RWPE2 (cell line): Measurements from ENCODE around the gene MS4A8.

Source experiments
- ATAC-seq: fragments of 200-7000 bp; cut with Tn5 transposase; 3 replicates; pipeline ENCODE4 v1.9.1; 2021; ENCODE audit warnings: low read depth
- DNase-seq: peaks from one replicate; pipeline ENCODE4 v3.0.0-alpha.2; 2020; ENCODE audit warnings: low spot score
- H3K27ac ChIP-seq: fragments of 450-650 bp; 2 replicates; pipeline ENCODE4 v1.5.1; 2017; ENCODE audit warnings: mild to moderate bottlenecking; ENCODE audit not compliant: poor library complexity, severe bottlenecking
- H3K27me3 ChIP-seq: fragments of 250-450 bp; sonication (Bioruptor Pico); 2 replicates; pipeline ENCODE4 v1.5.1; 2021; ENCODE audit warnings: mild to moderate bottlenecking, moderate library complexity; ENCODE audit not compliant: insufficient read depth, poor library complexity, severe bottlenecking
- H3K36me3 ChIP-seq: fragments of 250-450 bp; sonication (Bioruptor Pico); 2 replicates; pipeline ENCODE4 v1.5.1; 2020; ENCODE audit warnings: low read depth, mild to moderate bottlenecking, moderate library complexity
- H3K4me1 ChIP-seq: fragments of 250-450 bp; sonication (Bioruptor Pico); 2 replicates; pipeline ENCODE4 v1.5.1; 2021; ENCODE audit warnings: mild to moderate bottlenecking, moderate library complexity; ENCODE audit not compliant: insufficient read depth, poor library complexity, severe bottlenecking
- H3K4me3 ChIP-seq: fragments of 250-450 bp; sonication (Bioruptor Pico); 2 replicates; pipeline ENCODE4 v1.5.1; 2021; ENCODE audit warnings: mild to moderate bottlenecking, moderate library complexity; ENCODE audit not compliant: severe bottlenecking
- H3K9me3 ChIP-seq: fragments of 250-450 bp; sonication (Bioruptor Pico); 2 replicates; pipeline ENCODE4 v1.5.1; 2021; ENCODE audit warnings: mild to moderate bottlenecking, moderate library complexity; ENCODE audit not compliant: severe bottlenecking
- CTCF ChIP-seq: fragments of 450-650 bp; IDR thresholded peaks from one replicate; pipeline ENCODE4 v1.5.1; 2017; ENCODE audit warnings: mild to moderate bottlenecking, moderate library complexity; ENCODE audit not compliant: poor library complexity, severe bottlenecking

MS4A8 gene

DNA sequence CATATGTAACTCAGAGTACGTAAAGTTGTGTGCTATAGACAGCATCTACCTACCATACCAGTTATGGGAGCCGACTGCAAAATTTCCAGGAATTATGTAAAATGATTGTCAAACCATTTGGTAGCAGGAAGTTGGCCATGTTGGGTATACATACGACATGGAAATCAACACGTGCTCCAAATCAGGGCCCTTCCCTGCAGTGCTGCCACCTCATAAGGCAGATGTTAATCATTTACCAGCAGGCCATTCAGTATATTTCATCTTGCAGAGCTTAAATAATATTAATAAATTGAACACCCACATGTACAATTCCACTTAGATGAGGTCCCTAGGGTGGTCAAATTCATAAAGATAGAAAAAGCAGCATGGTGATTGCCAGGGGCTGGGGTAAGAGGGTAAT, 34.9 kb downstream of the MS4A8 start:
- TF ChIP-seq CTCF = no peak
- Histone ChIP-seq H3K4me3 (no peak overlapping the region), H3K27ac (no peak overlapping the region), H3K27me3 (no peaks in the 10 kb centered on the region), H3K4me1 (no peaks in the 10 kb centered on the region), H3K36me3 (no peaks in the 10 kb centered on the region), H3K9me3 (no peaks in the 10 kb centered on the region)
- ATAC-seq = no peak
- DNase-seq = no peak

DNA sequence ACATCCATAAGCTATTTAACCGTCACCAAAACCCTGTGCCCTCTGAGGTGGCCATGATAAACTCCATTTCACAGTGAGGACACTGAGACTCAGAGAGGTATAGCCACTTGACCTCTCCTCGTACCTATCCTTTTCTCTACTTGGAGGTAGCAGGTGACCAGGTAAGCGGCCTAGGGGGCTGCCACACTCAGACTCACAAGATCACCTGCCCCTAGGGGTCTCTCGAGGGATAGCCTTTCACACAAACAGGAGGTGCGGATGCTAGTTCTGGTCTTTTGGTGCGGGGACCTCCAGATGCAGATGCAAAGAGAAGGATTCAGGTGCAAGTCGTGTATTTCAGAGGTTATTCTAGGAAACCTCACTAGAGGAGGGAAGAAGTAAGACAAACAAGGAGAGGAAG, 39.7 kb downstream of the MS4A8 start:
- H3K27ac ChIP-seq = no peak overlapping the region
- no peaks in the 10 kb centered on the region for H3K36me3 ChIP-seq
- H3K9me3 ChIP-seq = no peaks in the 10 kb centered on the region
- no peak for TF ChIP-seq CTCF
- no peaks in the 10 kb centered on the region for H3K27me3 ChIP-seq
- ATAC-seq (no peak), DNase-seq (no peak)
- H3K4me3 ChIP-seq = no peak overlapping the region
- H3K4me1 ChIP-seq = no peaks in the 10 kb centered on the region

- TF ChIP-seq CTCF = no peak
- Histone ChIP-seq H3K9me3 (no peaks in the 10 kb centered on the region), H3K4me3 (no peak overlapping the region), H3K4me1 (no peaks in the 10 kb centered on the region), H3K27ac (no peak overlapping the region), H3K36me3 (no peaks in the 10 kb centered on the region), H3K27me3 (no peaks in the 10 kb centered on the region)
- no peak for ATAC-seq
- DNase-seq = no peak
Measured at GRCh38 chr11:60740573-60740972, 41.2 kb downstream of the MS4A8 start.

DNA sequence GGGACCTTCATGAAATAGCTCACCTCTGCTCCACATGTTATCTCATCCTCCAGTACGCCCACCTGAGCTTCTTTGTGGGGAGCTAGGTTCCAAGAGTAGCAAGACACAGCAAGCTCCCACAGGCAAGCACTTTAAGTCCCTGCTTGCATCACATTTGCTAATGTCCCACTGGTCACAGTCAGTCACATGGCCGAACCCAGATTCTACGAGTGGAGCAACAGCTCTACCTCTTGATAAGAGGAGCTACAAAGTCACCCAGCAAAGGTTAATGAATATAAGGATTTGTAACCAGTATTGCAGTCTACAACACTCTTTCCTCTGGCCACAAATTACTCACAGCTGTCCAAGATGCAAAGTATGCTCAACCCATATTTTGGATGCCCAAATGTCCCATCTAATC, 42.0 kb downstream of the MS4A8 start:
- Histone ChIP-seq H3K9me3 (no peaks in the 10 kb centered on the region), H3K27ac (no peak overlapping the region), H3K27me3 (no peaks in the 10 kb centered on the region), H3K36me3 (no peaks in the 10 kb centered on the region), H3K4me3 (no peak overlapping the region), H3K4me1 (no peaks in the 10 kb centered on the region)
- no peak for ATAC-seq
- DNase-seq = no peak
- TF ChIP-seq CTCF = no peak

GRCh38 chr11:60743058-60743457, 43.6 kb downstream of the MS4A8 start:
- Histone ChIP-seq H3K9me3 (no peaks in the 10 kb centered on the region), H3K27ac (no peak overlapping the region), H3K27me3 (no peaks in the 10 kb centered on the region), H3K4me3 (no peak overlapping the region), H3K36me3 (no peaks in the 10 kb centered on the region), H3K4me1 (no peaks in the 10 kb centered on the region)
- TF ChIP-seq CTCF = no peak
- ATAC-seq (no peak), DNase-seq (no peak)
